Stimulated activated CD8-positive, alpha-beta memory T cell treated with anti-CD3 and anti-CD28 coated beads, Interleukin-15, amount 100 ng/mL, for 4 hours (primary cell): ENCODE results near the gene VCP.
A peak's percentile ranks its signal among the peaks of the same experiment; 100 is the strongest.

Experiments
- DNase-seq, 2 donors: peaks; one replicate each; pipeline ENCODE4 v3.0.0-alpha.2; 2020; ENCODE audit warnings: low read depth in 2 of 2

VCP gene

DNA sequence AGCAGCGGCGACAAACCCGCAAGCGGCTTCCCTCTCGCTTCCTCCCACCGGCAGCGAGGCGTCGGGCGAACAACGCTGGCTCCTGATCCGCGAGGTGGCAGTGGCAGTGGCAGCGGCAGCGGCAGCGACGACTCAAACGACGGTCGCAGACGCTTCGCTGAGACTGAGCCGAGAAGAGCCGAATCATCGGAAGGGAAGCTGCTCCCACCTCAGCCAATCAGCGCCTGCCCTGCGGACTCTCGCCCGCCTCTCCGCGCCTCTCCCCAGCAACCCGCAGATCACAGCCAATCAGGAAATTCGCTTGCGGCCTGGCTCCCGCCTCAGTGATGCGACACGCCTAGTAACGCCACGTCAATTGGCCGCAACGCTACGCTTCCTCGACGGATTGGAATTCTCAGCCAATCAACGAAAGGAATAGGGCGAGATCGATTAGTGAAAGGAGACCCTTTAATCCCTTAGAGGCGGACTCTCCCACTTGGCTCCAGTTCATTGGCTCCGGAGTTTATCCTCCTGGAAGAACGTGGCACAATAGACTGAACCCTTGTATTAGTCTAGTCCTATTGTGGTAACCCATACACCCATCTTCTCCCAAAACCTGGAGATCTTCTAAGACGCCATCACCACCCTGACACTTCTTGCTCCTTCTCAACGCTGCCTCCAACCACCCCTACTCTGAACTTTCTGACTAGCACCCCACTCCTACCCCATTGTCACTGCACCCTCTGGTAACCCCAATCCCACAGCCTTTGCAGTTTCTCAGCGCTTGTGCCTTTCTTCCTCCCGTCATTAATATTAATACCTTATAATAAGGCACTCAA lies at the start of gene VCP:
TSS of gene VCP (minus strand) at position 165 of the 818 bp plus-strand sequence. CDS start 272 bp downstream, outside the sequence.
- DNase-seq, result peak; percentile 95

DNA sequence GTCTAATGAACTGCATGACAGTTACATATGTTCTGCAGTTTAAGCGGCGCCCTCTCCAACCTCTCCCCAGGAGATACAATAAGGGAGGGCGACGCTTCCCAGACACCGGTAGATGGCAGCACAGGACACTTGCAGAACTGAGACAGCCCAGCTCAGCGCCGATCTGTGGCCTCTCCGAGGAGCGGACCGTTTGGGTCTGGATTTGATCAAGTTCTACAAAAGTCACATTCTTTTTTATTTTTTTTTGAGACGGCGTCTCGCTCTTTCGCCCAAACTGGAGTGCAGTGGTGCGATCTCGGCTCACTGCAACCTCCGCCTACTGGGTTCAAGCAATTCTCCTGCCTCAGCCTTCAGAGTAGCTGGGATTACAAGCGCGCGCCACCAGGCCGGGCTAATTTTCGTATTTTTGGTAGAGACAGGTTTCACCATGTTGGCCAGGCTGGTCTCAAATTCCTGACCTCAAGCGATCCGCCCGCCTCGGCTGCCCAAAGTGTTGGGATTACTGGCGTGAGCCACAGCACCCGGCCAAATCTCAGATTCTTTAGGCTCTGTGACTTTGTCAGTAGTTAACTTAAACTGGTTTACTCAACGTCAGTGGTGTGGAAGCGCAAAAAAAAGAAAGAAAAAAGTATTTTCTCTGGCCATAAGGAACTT lies 44.6 kb upstream of the VCP start:
- peak; percentile 58 to 76 for DNase-seq

DNA sequence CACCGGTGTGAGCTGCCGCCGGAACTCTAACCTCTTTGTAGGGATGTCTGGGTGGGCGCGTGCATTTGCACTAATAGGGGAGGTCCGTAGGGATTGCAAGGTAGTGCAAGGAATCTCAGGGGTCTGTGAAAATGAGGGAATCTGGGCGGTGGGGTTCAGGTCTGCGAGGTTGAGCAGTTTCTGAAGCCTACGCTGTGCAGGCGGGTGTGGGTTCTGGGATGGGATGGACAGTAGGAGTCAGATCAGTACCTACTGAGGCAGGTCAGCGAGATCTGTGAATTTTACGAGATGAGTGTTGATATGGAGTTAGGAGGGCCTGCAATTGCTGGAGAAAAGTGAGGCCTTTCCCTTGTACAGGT lies 44.1 kb upstream of the VCP start:
- DNase-seq, result no peak

DNA sequence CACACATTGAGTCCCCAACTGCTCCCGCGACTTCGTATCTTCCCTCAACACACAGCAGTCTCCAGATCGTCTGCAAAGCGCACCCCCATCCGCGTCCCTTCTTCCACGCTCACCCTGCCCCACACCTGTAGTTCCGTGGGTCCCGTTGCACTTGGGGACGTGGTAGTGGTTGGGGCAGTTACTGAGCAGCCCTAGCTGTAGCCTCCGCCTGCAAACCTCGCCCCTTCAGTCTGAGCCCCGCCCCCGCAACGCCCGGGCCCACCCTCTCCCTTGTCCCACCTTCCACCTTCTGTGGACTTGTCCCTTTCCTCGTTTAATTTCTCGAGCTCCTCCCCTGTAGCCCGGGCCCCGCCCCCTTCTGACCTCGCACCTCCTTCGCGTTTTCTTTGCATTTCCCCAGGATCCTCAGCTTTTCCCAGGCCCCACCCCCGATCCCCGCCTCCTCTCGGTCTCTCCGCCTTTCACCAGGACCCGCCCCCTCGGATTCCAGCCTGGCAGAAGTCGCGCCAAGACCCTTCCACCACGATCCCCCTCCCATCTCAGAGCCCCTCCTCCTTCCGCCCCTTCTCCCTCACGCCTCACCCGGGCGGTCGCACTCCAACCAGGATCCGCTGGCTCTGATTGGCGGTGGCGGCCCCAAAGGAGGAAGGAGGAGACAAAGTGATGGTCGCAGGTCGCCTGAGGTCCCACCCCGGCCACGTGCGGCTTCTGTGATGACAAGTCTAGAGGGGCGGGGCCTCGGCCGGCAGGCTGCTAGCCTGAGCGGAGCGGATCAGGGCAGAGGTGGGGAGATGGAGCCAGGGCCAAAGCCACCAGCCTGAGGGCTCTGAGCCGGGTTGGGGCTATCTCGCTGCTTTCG lies 43.5 kb upstream of the VCP start, which contains the start of gene ATOSB:
TSS of gene ATOSB (minus strand) at position 183 of the 859 bp plus-strand sequence. CDS start 7,588 bp downstream, outside the sequence.
- DNase-seq, result peak; percentile 78 to 85

DNA sequence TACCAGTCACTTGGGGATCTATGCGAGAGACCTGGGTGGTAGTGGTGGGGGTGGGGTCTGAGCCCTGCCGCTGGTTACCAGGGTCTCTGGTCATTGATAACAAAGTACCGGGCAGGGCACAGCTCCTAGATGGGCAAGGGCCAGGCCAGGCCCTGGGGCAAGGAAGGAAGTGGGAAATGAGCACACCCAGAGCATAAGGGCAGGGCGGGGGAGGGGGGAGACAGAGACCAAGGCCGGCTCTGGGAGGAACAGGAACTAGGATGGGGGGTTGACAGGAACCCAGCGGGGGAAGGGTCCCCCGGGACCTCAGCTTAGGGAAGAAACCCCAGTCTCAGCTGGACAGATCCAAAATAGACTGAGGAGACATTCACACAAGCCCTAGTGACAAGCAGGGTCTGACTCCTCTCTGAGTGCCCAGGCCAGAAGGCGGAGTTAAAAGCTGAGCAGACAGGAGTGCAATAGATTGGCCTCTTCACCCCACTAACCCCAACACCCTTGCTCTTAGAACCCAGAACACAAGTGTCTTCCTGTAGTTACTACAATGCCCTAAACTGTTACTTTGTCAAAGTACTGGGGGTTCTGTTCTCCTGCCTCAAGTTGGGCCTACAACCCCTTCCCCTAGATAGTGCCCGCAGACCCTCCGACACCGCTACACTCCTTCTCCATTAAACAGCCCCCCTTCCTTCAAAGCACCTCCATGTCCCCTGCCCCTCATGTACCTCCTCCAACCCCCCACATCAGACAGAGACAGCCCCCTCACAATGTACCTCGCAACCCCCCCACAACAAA lies 42.6 kb upstream of the VCP start:
- DNase-seq, result no peak

DNA sequence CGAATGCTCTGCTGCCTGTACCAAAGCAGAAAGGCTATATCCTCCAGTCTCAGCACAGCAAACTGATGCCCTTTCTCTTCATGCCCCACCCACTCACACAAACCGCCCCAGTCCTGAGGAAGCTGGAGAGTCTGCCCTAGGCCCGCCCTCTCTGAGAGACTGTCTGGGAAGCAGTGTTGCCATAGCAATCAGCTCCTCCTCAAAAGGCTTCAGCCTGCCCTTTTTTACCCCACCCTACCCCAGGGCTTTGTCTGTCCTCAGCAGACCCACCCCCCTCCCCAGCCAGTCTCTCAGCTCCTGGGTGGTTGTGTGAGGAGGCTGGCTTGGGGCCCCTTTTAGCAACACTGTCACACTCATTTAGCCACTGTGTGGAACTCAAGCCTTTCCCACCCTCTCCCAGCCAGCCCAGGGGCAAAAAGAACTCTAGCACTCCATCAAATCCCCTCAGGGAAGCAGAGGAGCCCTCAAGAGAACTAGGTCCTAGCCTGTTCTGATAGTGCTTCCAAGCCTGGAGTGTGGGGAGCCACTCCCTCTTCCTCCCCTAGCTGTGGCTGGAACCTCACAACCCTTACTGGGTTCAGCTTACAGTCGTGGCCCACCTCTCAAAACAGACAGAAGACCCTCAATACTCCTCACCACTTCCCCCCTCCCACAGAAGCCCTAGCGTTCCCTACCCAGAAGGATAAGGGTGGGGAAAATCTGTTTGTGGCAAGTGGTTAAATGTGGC lies 41.9 kb upstream of the VCP start:
- peak in 1 of 2 donors; percentile 34 for DNase-seq

DNA sequence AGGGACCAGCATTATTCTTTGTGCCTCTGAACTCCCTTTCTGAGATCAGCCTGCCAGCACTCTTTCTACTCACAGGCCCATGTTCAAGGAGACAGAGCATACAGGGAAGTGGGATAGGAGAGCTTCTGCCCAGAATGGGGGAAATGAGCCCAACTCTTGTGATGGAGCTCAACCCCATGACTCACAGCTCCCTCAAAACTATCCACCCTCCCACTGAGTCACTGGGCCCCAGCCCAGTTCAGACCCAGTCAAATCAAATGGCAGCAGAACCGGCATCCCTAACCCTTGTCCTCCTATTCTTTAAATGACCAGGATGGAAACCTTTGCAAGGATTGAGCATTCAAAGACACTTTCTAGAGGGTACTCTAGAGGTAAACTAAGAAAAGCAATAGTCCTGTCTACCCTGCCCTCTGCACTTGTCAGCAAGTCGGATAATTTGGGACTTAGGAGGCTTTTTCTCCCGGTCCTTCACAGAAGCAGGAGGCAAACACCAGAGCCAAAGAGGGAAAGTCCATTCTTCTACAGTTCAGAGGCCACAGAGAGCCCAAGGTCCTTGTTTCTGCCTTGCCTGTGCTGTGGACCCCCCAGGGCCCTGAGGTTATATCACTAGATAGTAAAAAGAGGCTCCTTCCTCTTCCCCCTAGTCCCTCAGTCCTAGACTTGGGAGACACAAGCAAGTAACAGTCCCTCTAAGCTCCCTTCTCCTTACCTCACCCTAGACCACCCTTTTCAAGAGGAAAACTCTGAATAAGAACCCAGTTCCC lies 40.0 kb upstream of the VCP start:
- no peak for DNase-seq

DNA sequence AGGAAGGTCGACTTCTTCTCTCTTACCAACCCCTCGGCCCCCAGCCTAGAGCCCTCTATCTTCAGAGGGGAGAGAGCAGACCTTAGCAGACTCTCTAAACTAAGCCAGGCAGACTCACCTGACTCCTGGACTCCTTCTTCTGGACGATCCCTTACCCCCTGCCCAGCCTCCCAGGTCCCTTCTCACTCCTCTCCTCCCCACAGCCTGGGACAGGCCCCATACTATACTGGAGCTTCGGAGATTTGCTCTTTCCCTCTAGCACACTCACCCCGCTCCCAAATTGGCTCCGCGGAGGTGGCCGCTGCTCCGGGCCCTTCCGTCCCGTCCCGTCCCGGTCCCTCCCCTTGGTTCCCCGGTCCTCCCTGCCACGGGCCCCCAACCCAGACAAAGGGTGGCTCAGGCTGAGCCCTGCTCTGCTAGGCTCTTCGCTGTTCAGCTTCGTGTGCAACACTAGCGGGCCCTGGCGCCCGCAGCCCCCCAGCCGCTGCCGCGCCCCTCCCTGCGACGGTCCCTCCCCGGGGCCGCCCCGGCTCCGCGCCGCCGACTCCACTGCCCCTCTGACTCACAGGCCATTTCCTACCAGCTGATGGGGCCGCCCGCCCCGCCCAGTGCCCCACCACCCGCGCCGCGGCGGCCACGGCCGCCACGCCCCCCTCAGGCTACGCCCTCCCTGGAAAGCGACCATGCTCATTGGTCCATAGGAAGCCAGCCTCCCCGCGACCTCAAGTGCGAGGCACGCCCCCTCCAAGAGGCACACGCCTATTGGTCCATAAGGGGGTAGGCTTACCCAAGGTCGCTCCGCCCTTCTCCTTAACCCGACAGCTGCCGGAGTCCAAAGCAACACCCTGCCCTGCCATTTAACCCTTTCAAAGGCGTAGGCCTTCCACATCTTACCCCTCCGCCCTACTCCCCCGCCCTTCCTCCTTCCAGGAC lies 38.8 kb upstream of the VCP start:
- peak; percentile 91 for DNase-seq

DNA sequence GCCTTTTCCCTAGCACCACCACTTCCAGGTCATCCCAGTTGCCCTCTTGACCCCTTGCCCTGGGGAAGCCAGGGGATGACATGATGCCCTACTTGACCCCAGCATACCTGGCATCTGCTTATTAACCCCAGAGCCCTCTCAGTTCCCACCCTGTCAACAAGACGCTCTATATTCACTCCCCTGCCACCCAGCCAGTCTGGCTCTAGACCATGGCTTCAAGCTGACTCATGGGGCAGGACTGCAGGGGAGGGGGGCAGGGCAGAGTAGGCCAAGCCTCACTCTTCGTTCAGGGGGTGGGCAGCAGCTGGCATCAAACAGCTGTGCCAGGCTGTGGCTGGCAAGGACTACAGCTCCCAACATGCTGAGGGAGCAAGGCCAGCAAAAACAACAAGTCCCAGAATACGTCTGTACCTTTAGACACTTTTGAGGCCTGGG lies 37.9 kb upstream of the VCP start:
- no peak for DNase-seq

DNA sequence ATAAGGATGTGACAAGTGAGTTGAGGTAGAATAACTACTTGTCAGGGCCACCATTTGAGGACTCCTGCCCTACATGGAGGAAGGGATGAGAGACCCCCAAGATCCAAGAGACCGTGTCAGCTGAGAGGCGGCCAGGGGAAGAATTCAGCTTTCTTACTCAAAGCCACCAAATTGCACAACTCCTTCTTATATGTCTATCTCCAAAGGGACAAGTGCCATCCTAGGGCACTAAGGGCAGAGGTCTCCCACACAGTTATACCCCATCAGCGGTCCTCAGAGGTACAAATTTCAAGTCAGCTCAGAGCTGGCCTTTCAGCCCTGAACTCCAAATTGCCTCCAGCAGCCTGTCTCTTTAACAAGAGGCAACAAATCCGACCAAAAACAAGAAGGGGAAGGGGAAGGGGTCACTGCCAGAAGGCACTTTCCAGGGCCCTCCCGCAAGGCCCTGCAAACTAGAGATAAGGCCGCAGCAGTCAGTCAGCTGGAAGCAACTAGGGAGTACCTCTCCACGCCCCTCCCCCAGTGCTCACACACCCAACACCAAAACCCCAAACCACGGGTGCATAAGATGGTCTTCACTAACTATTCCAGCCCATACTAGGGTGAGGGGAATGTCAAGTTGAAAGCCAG lies 36.6 kb upstream of the VCP start:
- no peak for DNase-seq

DNA sequence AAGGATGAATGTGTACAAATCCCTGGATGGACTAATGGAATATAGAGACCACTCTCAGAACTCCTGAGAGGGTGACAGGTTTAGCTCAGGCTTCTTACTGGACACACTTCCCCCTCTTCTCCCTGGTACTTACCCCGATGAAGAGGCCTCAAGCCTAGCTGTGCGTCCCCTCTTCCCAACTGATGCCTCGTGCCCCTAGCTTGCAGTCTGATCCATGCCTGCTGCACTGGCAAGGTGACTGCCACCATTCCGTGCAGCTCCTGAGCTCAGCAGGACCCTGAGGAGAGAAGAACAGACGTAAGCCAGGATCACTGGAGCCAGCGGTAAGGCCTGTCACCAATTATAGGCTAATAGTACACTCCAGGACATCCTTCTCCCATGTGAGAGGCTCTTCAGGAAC lies 36.0 kb upstream of the VCP start:
- DNase-seq, result no peak

DNA sequence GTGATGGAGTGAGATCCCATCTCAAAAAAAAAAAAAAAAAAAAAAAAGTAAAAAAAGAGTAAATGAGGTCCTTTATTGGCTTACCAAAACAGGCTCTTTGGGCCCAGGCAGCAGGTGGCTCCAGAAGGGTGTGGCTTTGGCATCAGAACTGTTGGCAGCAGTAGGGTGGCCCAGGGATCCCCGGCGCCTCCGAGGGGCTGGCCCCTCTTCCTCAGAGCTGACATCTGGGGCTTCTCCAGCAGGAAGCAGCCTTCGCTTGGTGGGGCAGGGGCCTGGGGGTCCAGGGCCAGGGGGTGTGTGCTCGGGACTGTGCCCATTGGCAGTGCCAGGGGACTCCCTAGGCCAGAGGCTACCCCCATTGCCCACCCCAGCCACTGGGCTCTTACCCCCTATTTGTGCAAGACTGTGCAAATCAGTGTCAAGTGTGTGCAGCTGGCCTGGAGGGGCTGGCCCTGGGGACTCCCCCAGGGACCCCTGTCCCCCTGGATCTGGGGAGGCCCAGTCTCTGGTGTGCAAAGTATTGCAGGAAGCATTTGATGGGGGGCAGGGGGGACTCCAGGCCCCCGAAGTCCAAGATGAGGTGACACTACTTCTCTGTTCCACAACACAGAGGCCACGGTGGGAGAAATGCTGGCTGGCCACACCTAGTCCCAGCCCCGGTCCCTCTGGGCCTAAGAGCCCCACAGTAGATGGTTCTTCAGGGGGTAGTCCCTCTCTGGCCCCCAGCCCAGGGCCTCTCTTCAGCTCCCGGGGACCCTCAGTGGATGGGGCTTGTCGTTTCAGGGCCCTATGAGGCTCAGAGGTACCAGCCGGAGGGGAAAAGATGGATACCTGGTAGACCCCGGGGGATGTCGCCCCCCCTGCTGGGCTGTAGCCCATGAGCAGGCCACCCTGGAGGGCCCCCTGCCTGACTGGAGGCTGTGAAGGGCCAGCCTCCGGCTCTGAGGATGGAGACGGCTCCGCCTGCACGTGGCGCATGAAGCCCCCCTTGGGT lies 35.2 kb upstream of the VCP start:
- DNase-seq, result no peak

DNA sequence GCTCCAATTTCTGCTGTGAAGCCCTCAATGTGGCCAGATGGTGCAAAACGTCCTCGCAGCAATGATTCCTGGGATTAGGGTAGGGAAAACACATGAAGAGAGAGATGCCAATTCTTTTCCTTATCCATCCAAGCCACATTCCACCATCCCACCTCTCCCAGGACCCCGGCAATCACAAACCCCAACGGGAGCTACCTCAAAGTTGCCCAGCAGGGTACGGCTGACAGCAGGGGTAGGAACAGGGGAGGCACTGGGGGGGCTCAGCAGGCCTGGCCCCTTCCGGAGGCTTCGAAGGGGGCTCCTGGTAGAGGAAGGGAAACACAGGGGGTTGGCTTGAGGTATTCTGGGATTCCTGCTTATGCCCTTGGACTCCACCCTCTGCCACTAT lies 33.9 kb upstream of the VCP start:
- no peak for DNase-seq

DNA sequence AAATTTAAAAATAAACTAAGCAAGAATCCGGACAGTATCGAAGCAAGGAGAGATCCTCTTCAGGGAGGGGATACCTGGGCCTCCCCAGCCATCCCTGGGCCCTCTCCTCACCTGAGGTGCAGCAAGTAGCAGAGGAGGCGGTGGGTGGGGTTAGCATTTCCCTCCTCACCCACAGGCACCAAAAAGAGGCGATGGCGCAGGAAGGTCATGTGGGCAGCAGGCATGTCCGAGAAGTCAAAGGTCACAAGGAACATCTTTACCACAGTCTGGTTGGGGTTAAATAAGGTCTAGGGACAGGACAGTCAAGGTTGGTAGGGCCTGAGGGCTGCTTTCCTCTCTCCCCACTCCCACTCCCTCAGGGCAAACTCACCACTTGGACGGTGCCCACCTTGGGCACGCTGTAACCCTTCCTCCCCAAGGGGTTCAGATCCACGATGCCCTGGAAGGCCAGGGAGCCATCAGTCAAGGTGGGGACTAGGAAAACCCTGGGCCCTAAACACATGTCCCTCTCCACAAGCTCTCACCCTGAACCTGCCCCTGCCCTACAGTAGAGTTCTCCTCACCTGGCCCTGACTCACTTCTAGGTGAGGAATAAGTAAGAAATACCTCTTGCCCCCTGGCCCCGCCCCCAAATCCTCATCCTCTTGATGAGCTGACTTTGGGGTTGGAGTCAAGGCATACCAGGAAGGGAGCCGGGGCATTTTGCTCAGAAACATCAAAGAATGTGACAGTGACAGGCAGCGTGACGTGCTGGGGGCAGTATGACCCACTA lies 33.3 kb upstream of the VCP start:
- DNase-seq, result no peak

DNA sequence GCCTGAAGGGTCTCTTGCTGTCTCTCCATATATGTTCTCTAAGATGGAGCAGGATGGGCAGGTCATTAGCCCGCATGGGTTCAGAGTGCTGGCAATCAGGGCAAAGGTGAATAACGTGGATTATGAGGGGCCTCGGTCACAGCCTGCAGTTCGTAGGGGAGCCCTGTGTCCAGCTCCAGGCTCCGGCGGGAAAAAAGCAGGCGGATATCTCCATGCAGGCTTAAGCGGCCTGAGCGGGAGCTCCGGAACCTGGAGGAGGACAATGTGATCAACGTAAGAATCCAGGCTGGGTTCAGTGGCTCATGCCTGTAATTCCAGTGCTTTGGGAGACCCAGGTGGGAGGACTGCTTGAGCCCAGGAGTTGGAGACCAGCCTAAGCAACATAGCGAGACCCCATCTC lies 32.7 kb upstream of the VCP start:
- no peak for DNase-seq

DNA sequence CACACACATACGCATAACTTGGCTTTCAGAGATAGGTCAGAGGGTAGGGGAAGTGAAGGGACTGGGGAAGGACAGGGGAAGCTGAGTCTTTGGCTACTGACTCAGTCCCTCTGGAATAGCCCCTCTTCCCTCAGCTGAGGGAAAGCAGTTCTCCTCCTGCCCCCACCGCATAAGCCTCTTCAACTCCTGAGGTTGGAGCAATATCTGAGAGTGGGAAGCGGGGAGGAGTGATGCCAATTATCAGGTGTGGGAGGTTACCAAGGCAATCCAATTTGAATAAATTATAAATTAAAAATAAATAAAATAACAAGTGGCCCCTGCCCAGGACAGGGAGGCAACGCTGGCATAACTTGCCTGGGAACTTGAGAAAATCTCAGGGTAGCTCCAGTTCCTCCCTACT lies 32.2 kb upstream of the VCP start:
- no peak for DNase-seq
